ENCODE measurements around the gene PDZD7. TPM values are rescaled to one million over a fixed set of nuclear protein-coding genes. Genes with fewer than 3 reads are reported as not detected.

The PDZD7 gene
- total RNA-seq, 2 experiments from 2014 or later, result 1.7 to 3.1 TPM

DNA sequence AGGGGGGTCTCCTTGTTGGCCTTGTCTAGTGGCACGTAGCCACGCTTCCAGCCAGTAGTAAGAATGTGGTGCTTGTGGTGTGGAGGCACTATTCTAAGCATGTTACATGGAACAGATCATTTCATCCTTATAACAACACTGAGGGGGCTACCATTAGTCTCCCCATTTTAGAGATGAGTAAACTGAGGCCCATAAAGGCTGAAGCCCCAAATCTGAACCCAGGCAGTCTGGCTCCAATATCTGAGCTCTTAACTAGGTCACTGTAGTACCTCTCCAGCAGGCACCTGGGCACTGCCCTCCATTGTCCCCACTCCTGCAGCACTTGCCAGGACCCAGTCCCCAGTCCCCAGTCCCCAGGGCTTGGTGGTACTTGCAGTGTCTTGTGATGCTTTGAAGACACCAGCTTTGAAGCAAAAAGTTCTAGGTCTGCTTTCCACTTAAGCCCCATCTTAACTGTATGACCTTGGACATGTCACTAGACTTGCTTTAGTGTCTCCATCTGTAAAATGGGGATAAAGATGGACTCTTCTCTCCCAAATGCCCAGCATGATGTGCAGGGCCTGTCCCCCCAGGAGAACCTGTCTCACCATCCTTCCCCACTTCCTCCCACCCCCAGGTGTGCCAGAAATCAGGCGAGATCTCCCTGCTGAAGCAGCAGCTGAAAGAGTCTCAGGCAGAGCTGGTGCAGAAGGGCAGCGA, 24.9 kb downstream of the PDZD7 start:
- no peaks in the 10 kb centered on the region for H3K9me3 Mint-ChIP-seq
- H3K27me3 ChIP-seq (ENCODE audit: control insufficient read depth in 1 of 2, insufficient read depth in 2 of 2, low read length in 2 of 2), result no peaks in the 10 kb centered on the region
- no peaks in the 10 kb centered on the region for H3K9me3 ChIP-seq (ENCODE audit: control insufficient read depth in 1 of 2, insufficient read depth in 1 of 2, low read length in 2 of 2)
- no peak overlapping the region for H3K27ac Mint-ChIP-seq
- intact Hi-C loops (cut with DNase I, micrococcal nuclease), result no loop called here
- H3K27ac ChIP-seq (ENCODE audit: low read depth in 1 of 2, low read length in 2 of 2), result no peak overlapping the region
- no peak for ATAC-seq (ENCODE audit: poor library complexity)
- H3K4me1 Mint-ChIP-seq (ENCODE audit: low read depth), result peaks cover 3% of the 10 kb centered on the region
- H3K4me3 ChIP-seq (ENCODE audit: low read length), result no peak overlapping the region
- ChIA-PET CTCF (interaction anchor here (1.6 kb wide), 1 partner anchor 8 kb away, joined by 5 read pairs; no protein-coding TSS in a partner anchor), POLR2A (interaction anchor here (1.3 kb wide), 1 partner anchor 9 kb away, joined by 4 read pairs; no protein-coding TSS in a partner anchor)
- H3K4me3 Mint-ChIP-seq, result no peak overlapping the region
- peaks cover 14% of the 10 kb centered on the region for H3K36me3 ChIP-seq (ENCODE audit: insufficient read depth, low read length)
- peaks cover 3% of the 10 kb centered on the region for H3K4me1 ChIP-seq (ENCODE audit: insufficient read depth, low read length)
- TF ChIP-seq, protein P1, sequence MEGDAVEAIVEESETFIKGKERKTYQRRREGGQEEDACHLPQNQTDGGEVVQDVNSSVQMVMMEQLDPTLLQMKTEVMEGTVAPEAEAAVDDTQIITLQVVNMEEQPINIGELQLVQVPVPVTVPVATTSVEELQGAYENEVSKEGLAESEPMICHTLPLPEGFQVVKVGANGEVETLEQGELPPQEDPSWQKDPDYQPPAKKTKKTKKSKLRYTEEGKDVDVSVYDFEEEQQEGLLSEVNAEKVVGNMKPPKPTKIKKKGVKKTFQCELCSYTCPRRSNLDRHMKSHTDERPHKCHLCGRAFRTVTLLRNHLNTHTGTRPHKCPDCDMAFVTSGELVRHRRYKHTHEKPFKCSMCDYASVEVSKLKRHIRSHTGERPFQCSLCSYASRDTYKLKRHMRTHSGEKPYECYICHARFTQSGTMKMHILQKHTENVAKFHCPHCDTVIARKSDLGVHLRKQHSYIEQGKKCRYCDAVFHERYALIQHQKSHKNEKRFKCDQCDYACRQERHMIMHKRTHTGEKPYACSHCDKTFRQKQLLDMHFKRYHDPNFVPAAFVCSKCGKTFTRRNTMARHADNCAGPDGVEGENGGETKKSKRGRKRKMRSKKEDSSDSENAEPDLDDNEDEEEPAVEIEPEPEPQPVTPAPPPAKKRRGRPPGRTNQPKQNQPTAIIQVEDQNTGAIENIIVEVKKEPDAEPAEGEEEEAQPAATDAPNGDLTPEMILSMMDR (IDR thresholded peaks at IDR 0.05), result no peak
- no peak for DNase-seq
- H3K36me3 Mint-ChIP-seq (ENCODE audit: low read depth), result peaks cover 3% of the 10 kb centered on the region
- no peaks in the 10 kb centered on the region for H3K27me3 Mint-ChIP-seq

DNA sequence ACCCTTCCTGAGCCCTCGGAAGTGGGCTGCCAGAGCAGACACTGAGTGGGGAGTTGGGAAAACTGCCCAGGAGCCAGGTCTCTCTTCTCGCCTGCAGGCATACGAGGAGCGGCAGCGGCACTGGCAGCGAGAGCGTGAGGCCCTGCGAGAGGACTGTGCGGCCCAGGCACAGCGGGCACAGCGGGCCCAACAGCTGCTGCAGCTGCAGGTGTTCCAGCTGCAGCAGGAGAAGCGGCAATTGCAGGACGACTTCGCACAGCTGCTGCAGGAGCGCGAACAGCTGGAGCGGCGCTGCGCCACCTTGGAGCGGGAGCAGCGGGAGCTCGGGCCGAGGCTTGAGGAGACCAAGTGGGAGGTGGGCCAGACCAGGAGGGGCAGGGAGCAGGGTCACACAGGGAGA, 25.6 kb downstream of the PDZD7 start:
- Histone ChIP-seq H3K4me3 (ENCODE audit: low read length) (no peak overlapping the region), H3K27ac (ENCODE audit: low read depth in 1 of 2, low read length in 2 of 2) (no peak overlapping the region), H3K36me3 (ENCODE audit: insufficient read depth, low read length) (peaks cover 14% of the 10 kb centered on the region), H3K9me3 (ENCODE audit: control insufficient read depth in 1 of 2, insufficient read depth in 1 of 2, low read length in 2 of 2) (no peaks in the 10 kb centered on the region), H3K27me3 (ENCODE audit: control insufficient read depth in 1 of 2, insufficient read depth in 2 of 2, low read length in 2 of 2) (no peaks in the 10 kb centered on the region), H3K4me1 (ENCODE audit: insufficient read depth, low read length) (peaks cover 8% of the 10 kb centered on the region)
- Mint-ChIP-seq H3K4me1 (ENCODE audit: low read depth) (peaks cover 7% of the 10 kb centered on the region), H3K27me3 (no peaks in the 10 kb centered on the region), H3K36me3 (ENCODE audit: low read depth) (peaks cover 5% of the 10 kb centered on the region), H3K27ac (no peak overlapping the region), H3K4me3 (no peak overlapping the region), H3K9me3 (no peaks in the 10 kb centered on the region)
- intact Hi-C loops (cut with DNase I, micrococcal nuclease), result no loop called here
- ChIA-PET CTCF (interaction anchor here (1.4 kb wide), 1 partner anchor 9 kb away, joined by 10 read pairs; no protein-coding TSS in a partner anchor), POLR2A (no interaction called here)
- TF ChIP-seq, protein P1 (IDR thresholded peaks at IDR 0.05), result no peak
- ATAC-seq (ENCODE audit: poor library complexity) (no peak), DNase-seq (no peak)

DNA sequence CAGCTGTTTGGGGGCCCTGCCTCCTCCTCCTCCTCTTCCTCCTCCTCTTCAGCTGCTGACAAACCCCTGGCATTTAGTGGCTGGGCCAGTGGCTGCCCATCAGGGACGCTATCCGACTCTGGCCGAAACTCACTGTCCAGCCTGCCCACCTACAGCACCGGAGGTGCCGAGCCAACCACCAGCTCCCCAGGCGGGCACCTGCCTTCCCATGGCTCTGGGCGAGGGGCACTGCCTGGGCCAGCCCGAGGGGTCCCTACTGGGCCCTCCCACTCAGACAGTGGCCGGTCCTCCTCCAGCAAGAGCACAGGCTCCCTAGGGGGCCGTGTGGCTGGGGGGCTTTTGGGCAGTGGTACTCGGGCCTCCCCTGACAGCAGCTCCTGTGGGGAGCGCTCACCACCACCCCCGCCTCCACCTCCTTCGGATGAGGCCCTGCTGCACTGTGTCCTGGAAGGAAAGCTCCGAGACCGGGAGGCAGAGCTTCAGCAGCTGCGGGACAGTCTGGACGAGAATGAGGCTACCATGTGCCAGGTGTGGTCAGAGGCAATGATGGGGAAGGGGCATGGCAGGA, 27.2 kb downstream of the PDZD7 start:
- H3K27me3 ChIP-seq (ENCODE audit: control insufficient read depth in 1 of 2, insufficient read depth in 2 of 2, low read length in 2 of 2), result no peaks in the 10 kb centered on the region
- Mint-ChIP-seq H3K27me3 (no peaks in the 10 kb centered on the region), H3K4me1 (ENCODE audit: low read depth) (peaks cover 9% of the 10 kb centered on the region), H3K36me3 (ENCODE audit: low read depth) (peaks cover 5% of the 10 kb centered on the region), H3K9me3 (no peaks in the 10 kb centered on the region), H3K27ac (no peak overlapping the region), H3K4me3 (no peak overlapping the region)
- ChIA-PET POLR2A (interaction anchor here (1.2 kb wide), 1 partner anchor 11 kb away, joined by 3 read pairs; no protein-coding TSS in a partner anchor), CTCF (interaction anchor here (1.0 to 1.4 kb wide), 2 partner anchors 10 to 11 kb away, joined by 5 to 10 read pairs; no protein-coding TSS in a partner anchor)
- no peak overlapping the region for H3K27ac ChIP-seq (ENCODE audit: low read depth in 1 of 2, low read length in 2 of 2)
- H3K36me3 ChIP-seq (ENCODE audit: insufficient read depth, low read length), result peaks cover 14% of the 10 kb centered on the region
- H3K9me3 ChIP-seq (ENCODE audit: control insufficient read depth in 1 of 2, insufficient read depth in 1 of 2, low read length in 2 of 2), result no peaks in the 10 kb centered on the region
- DNase-seq, result no peak
- ATAC-seq (ENCODE audit: poor library complexity), result no peak
- peaks cover 18% of the 10 kb centered on the region for H3K4me1 ChIP-seq (ENCODE audit: insufficient read depth, low read length)
- TF ChIP-seq, protein P1 (IDR thresholded peaks at IDR 0.05), result no peak
- no peak overlapping the region for H3K4me3 ChIP-seq (ENCODE audit: low read length)
- intact Hi-C loops (cut with DNase I, micrococcal nuclease), result no loop called here

Data from CD4-positive, alpha-beta T cell (primary cell).